ENCODE measurements around the gene PALM3. TPM values are rescaled to one million over a fixed set of nuclear protein-coding genes. Genes with fewer than 3 reads are reported as not detected.
A peak's percentile ranks its signal among the peaks of the same experiment; 100 is the strongest.

Gene PALM3, protein sequence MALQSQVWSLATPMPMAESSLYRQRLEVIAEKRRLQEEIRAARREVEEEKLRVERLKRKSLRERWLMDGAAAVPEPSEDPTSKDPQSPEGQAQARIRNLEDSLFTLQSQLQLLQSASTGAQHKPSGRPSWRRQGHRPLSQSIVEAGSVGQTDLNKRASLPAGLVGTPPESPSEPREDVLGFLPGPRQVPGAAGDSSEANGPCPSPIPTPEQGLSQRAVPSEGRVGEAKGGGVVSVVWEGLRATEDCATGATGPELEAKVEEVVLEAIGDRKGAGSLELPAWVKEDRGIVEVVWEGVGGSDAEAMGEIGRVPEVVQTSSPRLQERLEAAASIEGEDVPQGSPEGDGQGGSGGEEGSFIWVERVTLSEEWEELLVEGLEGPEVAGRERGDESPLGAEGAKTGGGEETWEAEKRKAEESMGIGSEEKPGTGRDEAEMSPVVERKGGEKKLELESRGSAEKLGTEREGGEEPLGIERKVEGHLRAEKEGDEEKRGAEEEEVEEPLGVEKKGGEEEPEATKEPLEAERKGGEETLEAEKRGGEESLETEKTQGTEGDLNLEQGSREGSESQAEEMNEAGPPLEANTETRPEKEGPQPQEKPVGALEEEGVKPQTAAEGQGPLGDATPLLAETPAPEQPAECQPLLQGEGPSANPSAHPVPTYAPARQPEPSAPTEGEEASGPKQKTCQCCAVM
- total RNA-seq (2014; rRNA removed; shearing (Covaris generic)) = 1.4 and 2.0 TPM in 2 replicates

DNA sequence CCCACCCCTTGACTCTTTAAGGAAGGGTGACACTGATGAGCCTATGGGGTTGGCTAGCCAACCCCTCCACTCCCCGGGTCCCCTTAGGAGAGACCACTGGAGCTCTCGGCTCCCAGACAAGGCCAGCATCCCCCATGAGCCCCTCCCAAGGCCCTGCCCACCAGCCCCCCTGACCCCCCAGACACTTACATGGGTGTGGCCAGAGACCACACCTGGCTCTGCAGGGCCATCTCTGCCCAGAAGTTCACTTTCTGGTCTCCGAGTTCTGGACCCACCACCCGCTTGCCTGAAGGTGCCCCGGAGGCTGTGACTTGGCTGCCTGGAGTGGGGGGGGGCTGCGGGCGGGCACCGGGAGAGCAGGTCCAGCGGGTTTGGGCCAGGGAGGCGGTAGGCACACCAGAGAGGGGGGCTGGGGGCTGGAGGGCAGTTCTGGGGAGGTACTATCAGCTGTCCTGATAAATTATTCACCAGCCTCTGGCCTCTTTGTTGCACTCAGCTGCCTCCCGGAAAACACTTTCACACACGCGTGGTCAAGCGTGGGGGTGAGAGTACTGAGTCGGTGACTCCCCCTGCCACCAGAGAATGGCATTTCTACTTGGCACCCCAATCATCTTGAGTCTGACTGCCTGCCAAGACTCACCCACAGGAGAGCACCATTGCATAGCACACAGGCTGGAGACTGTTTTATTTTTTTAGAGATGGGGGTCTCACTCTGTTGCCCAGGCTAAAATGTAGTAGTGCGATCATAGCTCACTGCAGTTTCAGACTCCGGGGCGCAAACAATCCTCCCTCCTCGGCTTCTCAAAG is at the start of gene PALM3:
Gene PALM3, minus strand, starts transcription at position 326 of the 807 bp plus-strand sequence. Its CDS starts 96 bp downstream, at position 230.
- DNase-seq (ENCODE audit: low spot score) = no peak

DNA sequence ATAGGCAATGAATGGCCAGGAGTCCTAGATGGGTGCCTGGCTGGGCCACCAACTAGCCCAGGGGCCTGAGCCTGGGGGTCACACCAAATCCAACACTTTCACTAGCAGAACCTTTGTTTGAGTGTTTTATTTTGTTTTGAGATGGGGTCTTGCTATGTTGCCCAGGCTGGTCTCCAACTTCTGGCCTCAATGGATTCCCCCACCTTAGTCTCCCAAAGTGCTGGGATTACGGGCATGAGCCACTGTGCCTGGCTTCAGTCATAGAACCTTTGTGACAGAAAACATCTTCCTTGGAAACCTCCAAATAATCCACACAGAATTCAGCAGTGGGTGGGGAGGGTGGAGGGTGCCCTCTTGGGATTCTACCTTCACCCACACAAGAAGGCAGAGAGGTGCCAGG is 49.6 kb upstream of the PALM3 start:
- no peak for DNase-seq (ENCODE audit: low spot score)

DNA sequence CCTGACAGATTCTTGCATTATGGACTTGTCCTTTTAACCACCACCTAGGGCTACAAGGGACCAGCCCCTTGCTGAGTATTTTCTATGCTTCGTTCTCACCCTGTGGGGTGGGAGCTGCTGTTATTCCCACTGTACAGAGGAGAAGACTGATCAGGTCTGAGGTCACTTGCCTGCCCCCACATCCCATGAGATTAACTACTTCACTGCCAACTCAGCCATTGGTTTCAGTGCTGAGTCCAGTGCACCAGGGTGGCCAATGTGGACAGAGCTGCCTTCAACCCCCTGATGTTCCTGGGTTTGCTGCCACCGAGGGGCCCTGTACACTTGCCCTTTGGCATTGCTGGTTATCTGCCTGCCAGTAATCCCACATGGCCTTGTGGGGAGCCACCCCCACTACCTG is 48.8 kb upstream of the PALM3 start:
- no peak for DNase-seq (ENCODE audit: low spot score)

DNA sequence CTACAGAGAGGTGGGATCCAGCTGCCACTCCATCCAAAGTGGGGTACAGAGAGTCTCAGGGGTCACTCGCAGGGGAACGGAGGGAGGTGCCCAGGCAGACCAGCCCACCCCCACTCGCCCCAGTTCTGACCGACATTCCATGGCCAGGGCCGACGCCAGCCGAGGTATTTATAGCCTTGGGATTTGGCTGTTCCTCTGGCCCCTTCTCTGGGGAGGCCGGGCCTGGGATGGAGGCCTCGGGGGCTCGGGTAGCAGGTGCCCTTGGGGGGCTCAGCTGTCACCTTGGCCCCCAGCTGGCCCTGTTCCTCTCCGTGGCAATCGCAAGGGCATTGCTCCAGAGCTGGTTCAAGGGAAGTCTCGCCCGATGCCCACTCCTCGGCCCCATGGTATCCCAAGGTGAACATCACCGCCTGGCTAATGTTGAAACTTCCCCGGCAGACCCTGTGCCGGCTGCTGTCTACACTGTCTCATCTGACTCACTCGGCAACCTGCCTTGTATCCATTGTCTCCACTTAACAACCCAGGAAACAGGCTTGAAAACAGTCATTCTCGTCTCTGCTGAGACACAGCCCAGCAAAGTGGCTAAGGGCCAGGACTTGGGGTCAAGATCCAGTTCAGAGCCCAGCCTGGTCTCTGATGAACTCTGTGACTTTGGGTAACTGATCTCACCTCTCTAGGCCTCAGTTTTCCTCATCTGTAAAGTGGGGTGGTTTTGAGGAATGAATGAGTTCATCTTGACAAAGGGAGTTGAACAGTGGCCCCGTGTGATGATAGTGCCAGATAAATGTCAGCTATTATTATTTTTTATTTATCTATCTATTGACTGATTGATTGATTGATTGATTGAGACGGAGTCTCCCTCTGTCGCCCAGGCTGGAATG is 45.9 kb upstream of the PALM3 start:
- DNase-seq (ENCODE audit: low spot score) = no peak

DNA sequence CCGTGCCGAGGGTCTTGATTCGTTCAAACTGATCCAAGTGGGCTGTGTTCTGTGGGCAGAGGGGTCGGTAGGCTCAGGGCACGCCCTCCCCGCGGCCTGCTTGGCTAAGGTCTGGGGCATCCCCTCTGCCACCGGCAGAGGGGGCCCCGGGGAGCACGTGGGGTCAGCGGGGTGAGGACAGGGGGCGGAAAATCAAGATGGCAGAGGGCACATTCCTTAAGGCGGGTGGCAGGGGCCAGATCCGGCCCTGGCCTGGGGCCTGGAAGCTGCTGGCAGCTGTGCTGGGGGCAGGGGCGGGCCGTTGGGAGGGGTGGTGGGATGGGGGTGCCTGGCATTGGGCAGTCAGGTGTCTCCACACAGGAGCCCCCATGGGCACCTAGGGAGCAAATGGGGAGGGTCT is 45.0 kb upstream of the PALM3 start:
- DNase-seq (ENCODE audit: low spot score) = no peak

DNA sequence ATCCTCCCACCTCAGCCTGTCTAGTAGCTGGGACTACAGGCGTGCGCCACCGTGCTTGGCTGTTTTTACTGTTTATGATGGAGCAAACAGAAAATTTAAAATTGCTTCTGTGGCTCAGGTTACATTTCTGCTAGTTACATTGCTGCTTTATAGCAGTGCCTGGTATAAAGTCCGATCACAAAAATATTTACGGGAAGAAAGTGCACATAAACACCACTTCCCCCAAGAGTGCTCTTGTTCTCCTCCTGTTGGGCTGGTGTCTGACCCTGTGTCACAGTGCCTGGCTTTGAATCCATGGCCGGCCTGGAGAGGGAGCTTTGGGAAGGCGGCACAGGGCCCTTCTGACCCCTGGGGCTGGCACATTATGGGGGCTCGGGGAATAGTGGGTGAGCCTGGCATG is 43.8 kb upstream of the PALM3 start:
- DNase-seq (ENCODE audit: low spot score) = no peak

DNA sequence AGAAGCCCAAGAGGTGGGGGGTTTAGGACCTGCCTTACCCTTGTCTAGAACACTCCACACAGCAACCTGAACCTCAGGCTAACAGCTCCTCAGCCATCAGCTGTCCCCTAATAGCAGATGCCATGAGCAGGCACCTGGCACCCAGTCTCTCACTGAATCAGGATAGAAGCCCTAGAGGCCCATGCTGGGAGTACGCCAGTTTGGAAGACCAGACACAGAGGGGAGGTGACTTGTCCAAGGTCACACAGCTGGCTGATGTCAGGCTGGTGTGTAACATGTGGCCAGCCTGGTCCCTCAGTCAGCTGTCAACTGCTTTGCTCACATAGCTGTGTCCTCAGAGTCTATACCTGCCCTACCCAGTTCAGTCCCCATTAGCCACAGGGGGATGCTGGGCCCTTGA is 41.4 kb upstream of the PALM3 start:
- DNase-seq (ENCODE audit: low spot score) = no peak

DNA sequence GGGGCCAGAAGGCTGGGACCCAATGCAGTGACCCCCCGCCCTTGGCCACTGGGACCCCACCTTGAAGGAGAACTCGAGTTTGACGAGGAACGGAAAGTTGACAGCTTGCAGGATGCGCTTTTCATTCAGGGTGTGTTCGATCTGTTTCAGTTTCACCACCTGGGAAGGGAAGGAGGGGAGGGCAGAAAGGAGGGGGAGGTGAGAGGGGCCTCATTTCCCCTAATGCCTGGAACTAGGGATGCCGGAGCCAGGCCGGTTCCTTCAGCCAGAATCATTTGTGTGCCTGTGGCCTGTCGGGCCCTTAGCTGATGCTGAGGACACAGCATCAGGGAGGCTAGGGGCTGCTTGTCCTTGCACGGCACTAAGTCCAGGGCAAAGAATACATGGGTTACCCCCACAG is 40.9 kb upstream of the PALM3 start:
- DNase-seq (ENCODE audit: low spot score) = no peak

DNA sequence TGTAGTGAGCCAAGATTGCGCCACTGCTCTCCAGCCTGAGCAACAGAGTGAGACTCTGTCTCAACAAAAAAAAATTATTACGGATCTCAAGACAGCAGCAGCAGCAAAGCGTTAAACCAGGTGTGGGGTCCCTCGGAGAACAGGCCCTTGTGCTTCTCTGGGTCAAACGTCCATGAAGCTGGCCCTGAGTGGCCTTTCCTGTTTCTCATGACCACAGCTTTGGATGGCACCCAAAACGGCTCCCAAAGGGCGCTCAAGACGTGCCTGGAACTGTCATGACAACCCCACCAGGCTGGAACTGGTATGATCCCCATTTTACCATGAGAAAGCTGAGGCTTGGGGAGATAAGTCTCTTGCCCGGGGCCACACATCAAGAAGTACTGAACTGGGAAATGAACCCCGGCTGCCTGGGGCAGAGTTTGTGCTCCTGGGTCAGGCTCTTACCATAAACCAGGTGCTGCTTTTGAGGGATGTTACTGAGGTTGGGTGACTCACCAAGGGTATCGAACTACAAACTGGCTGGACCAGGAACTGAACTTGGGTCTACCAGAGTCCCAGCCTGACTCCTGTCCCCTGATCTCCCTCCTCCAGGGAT is 40.3 kb upstream of the PALM3 start:
- no peak for DNase-seq (ENCODE audit: low spot score)

DNA sequence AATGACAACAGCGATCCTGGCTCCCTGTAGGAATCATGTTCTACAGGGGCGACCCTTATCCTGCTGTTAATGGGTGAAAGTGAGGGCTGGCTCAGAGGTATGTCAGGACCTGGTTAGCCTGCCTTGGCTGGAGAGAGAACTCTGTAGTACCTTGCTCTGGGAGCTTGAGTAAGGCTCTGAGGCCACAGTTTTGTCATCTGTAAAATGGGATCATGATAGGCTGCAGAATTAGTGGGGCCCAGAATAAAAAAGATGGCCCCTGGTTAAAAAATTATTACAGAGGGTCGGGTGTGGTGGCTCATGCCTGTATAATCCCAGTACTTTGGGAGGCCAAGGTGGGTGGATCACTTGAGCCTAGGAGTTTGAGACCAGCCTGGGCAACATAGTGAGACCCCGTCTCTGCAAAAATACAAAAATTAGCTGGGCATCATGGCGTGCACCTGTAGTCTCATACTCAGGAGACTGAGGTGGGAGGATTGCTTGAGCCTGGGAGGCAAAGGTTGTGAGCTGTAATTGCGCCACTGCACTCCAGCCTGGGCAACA is 39.2 kb upstream of the PALM3 start:
- DNase-seq (ENCODE audit: low spot score) = no peak

DNA sequence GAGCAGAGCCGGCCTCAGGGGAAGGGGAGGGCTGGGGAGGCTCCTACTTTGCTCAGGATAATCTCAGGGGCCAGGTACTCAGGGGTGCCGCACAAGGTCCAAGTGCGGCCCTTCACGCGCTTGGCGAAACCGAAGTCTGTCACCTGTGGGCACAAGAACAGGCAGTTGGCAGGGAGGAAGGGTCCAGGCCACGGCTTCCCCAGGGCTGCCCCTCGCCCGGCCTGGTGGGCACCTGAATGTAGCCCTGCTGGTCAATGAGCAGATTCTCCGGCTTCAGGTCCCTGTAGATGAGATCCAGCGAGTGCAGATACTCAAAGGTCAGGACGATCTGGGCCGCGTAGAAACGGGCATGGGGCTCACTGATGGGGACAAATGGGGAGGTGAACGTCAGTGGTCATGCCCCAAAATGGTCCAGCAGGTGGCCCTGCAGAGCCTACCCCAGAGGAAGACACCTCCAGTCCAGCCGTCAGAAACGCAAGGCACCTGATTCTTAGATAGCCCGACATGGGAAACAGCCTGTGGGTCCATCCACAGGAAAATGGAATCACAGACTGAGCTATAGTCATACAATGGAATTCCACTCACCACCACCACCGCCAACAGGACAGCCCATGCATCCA is 35.8 kb upstream of the PALM3 start:
- no peak for DNase-seq (ENCODE audit: low spot score)

DNA sequence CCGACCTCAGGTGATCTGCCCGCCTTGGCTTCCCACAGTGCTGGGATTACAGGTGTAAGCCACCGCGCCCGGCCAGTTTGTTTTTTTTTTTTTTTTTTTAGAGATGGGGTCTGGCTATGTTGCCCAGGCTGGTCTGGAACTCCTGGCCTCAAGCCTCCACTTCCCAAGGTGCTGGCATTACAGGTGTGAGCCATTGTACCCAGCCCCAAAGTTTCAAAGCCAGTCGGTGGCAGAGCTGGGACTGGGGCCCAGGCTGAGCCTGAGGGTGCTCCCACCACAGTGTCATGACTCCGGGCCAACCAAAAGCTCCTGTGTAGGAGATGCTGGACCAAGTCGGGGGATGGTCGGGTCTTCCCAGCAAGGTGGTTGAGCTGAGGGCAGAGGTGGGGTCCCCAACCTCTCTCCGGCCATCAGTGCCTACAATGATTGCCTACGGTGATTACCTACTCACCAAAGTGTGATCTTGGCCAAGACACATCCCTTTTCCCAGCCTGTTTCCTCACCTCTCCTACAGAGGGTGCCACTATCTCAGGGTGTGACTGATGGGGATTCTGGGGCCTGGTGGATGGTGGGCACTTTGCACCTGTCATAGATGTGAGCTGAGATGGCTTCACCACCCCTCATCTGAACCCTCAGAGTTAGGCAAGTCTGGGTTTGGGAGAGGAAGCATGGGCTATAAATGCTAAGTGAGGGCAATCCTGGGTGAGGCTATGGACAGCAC is 34.6 kb upstream of the PALM3 start:
- no peak for DNase-seq (ENCODE audit: low spot score)

DNA sequence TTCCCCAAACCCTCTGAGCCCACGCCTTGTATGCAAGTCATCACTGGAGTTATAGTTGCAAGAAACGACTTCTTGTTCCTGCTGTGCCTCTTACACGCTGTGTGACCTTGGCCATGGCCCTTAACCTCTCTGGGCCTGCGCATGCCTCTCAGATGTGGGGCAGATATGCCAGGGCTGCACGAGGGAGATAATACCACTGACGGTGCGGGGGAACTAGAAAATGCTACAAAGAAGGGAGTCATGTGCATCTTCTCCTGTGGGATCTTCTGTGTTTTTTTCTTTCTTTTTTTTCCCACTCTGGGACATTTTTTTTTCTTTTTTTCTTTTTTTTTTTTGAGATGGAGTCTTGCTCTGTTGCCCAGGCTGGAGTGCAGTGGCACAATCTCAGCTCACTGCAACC is 33.0 kb upstream of the PALM3 start:
- DNase-seq (ENCODE audit: low spot score) = no peak

DNA sequence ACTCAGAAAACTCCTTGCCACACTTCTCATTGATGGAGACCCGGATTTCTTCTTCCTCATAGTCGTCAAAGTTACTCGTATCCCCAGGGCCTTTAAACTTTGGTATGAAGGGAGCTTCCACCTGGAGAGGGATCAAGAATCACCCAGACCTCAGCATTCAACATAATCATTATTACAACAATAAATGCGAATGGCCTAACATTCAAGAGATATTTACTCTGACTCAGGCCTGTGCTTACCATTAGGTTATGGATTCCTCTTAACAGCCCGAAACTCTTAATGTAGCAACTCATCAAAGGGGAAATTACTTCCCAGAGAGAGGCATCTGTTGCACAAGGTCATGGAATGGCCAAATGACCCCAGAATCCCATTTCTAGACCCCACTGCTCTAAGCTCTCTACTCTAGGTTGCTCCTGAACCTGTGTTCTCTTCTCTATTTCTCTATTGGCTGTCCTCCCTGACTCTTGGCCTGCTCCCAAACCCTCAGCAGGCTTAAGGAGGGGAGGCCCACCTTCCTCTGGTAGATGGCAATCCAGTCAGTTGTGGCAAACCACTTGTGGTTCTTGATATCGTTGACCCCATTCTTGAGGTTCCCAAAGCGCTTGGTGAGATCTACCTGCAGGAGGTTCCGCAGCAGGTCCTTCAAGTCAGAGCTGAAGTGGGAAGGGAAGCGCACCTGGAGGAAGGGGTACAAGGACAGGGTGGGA is 31.4 kb upstream of the PALM3 start:
- DNase-seq (ENCODE audit: low spot score) = no peak

DNA sequence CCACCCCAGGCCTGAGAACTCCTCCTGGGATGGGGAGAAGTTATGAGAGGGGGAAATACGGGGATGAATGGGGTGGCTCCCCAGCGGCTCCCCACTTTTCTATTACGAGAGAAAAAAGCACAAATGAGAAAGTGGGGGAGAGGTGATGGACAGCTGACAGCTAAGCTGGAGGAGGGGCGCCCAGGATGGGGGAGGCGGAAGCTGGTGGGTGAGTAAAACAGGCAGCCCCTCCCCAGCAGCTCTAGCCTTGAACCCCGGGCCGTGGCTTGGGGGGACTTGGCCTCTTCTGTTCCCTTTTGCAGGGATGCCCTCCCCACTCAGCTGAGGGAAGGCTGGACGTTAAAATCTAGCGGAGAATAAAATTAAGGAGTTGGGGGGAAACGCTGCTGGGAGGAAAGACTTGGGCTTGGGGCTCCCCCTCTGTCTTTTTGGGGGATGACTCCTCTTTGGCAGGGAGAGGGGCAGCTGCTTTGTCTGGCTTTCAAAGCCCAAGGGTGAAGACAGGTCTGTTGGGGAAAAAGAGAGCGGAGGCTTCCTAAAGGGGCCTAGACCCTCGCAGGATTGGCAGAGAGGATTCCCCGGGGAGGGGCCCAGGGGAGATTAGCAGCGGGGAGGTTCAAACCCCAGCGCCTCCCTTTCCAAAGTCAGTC is 30.1 kb upstream of the PALM3 start:
- peak; percentile 8 for DNase-seq (ENCODE audit: low spot score)

DNA sequence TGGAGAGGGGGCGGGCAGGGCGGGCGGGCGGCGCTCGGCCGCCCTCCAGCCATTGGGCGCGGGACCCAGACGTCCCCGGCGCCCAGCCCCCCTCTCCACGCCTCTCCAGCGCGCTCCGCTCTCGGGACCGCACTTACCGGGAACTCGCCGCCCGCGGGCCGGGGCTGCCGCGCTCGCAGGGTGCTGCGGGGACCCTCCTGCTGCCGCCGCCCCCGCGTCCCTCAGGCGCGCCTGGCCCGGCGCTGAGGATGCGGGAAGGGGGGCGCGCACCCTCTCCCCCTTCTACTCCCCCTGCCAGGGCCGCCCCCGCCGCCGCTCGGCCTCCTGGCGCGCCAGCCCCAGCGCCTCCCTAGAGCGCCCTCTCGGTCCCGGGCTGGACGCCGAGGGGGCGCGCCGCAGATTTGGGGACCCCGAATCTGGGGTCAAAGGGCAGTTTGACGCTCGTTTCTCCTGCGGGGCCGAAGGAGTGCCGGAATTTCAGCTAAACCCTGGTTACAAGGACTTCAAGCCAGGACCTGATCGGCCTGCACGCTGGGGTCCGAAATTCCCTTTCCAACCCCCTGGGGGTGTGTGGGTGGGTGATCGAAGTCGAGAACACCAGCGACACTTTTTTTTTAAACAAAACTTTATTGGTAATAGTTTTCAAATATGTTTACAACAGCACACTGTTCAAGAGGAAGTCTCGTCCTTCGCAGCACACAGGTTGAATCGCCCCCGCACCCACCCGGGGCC is 29.4 kb upstream of the PALM3 start:
- no peak for DNase-seq (ENCODE audit: low spot score)

DNA sequence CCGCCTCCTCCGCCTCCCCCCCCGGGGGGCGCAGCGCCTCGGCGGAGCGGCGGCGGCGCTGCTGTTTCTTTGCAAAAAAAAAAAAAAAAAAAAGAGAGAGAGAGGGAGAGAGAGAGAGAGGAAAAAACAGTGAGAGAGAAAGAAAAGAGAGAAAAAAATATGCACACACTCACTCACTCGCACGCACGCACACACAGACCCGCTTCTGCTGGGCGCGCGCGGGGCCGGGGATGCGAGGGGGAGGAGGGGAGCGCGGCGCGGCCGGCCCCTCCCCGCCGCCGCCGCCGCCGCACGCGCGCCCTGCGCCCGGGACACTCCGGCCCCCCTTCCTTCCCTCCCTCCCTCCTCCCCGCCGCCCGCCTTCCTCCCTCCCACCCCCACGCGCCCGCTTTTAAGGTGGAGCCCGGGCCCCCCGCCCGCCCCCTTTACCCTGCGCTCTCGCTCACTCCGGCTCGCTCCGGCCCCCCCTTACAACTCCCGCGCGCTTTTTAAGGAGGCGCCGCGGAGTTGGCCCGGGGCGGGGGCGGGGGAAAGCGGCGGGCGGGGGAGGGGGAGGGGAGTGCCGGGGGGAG is 28.7 kb upstream of the PALM3 start, which contains the start of gene SAMD1:
Gene SAMD1, minus strand, starts transcription at position 243 of the 572 bp plus-strand sequence.
- DNase-seq (ENCODE audit: low spot score) = peak; percentile 75
